ENCODE results near the gene CACNA2D2. TPM values are rescaled to one million over a fixed set of nuclear protein-coding genes. Genes with fewer than 3 reads are reported as not detected.

CACNA2D2 gene
- total RNA-seq, 3 donors from 2014 or later = 0.35 to 0.90 (median 0.58) TPM

- H3K9me3 Mint-ChIP-seq = no peaks in the 10 kb centered on the region
- no peak for ATAC-seq
- peaks cover 24% of the 10 kb centered on the region for H3K4me1 Mint-ChIP-seq (ENCODE audit: low read depth)
- H3K27me3 Mint-ChIP-seq (ENCODE audit: low read depth) = no peaks in the 10 kb centered on the region
- H3K4me3 Mint-ChIP-seq = no peak overlapping the region
- peaks cover 1% of the 10 kb centered on the region for H3K36me3 Mint-ChIP-seq (ENCODE audit: insufficient read depth)
- no peak for DNase-seq
Observed at GRCh38 chr3:50314342-50314741, 189.1 kb downstream of the CACNA2D2 start.

Other genes starting within 250 kb of the CACNA2D2 start
- under 1 TPM; 0.35 to 0.55 (median 0.52) TPM for gene SEMA3B, start 234.5 kb downstream of the CACNA2D2 start, total RNA-seq
- under 1 TPM in 1 of 3 donors, not detected in 2; 0.13 TPM for gene LSMEM2, start 224.5 kb downstream of the CACNA2D2 start, total RNA-seq
- 100 to 1,000 TPM; 339 to 366 (median 341) TPM for gene IFRD2, start 211.2 kb downstream of the CACNA2D2 start, total RNA-seq
- 10 to 100 TPM in 1 of 3 donors, 1 to 10 TPM in 2; 4.9 to 10.3 (median 7.2) TPM for gene HYAL3, start 204.2 kb downstream of the CACNA2D2 start, total RNA-seq
- gene NAA80, start 204.2 kb downstream of the CACNA2D2 start, total RNA-seq = 10 to 100 TPM; 17.5 to 21.7 (median 21.1) TPM
- gene HYAL1, start 200.1 kb downstream of the CACNA2D2 start, total RNA-seq = under 1 TPM in 2 of 3 donors, not detected in 1; 0.24 to 0.82 TPM
- gene HYAL2, start 180.9 kb downstream of the CACNA2D2 start, total RNA-seq = 10 to 100 TPM; 17.0 to 19.5 (median 19.2) TPM
- 10 to 100 TPM; 40.8 to 48.7 (median 48.5) TPM for gene TUSC2, start 175.4 kb downstream of the CACNA2D2 start, total RNA-seq
- gene RASSF1, start 162.8 kb downstream of the CACNA2D2 start, total RNA-seq = 10 to 100 TPM; 33.7 to 40.3 (median 37.3) TPM
- gene ZMYND10, start 157.9 kb downstream of the CACNA2D2 start, total RNA-seq = 1 to 10 TPM in 1 of 3 donors, under 1 TPM in 2; 0.71 to 1.0 (median 0.96) TPM
- gene NPRL2, start 152.9 kb downstream of the CACNA2D2 start, total RNA-seq = 10 to 100 TPM; 34.0 to 46.9 (median 37.0) TPM
- gene CYB561D2, start 152.8 kb downstream of the CACNA2D2 start, total RNA-seq = 10 to 100 TPM; 31.8 to 35.3 (median 33.1) TPM
- 10 to 100 TPM; 25.2 to 27.4 (median 25.4) TPM for gene TMEM115, start 144.1 kb downstream of the CACNA2D2 start, total RNA-seq
- 10 to 100 TPM in 1 of 3 donors, 1 to 10 TPM in 2; 6.7 to 11.2 (median 9.0) TPM for gene C3orf18, start 64.1 kb upstream of the CACNA2D2 start, total RNA-seq
- 10 to 100 TPM; 26.8 to 31.1 (median 27.4) TPM for gene HEMK1, start 65.9 kb upstream of the CACNA2D2 start, total RNA-seq
- gene CISH, start 108.1 kb upstream of the CACNA2D2 start, total RNA-seq = 100 to 1,000 TPM; 223 to 268 (median 229) TPM
- gene MAPKAPK3, start 113.5 kb upstream of the CACNA2D2 start, total RNA-seq = 100 to 1,000 TPM; 174 to 225 (median 210) TPM
- gene DOCK3, start 171.3 kb upstream of the CACNA2D2 start, total RNA-seq = 1 to 10 TPM; 1.2 to 1.7 (median 1.5) TPM

Measured in activated T-cell treated with anti-CD3 and anti-CD28 coated beads, Interleukin-2, amount 50 U/mL, for 4 hours (primary cell).